ENCODE data around the gene TMEM116.

- TF ChIP-seq CTCF (IDR thresholded peaks at IDR 0.05): no peak
- TF ChIP-seq POLR2A (IDR thresholded peaks at IDR 0.05): no peak
- TF ChIP-seq POLR2AphosphoS5 (IDR thresholded peaks at IDR 0.05): no peak
Measured at GRCh38 chr12:111942557-111942956, 70.4 kb downstream of the TMEM116 start.

All from transverse colon (tissue), 4 donors.